Stimulated activated CD4-positive, alpha-beta T cell treated with anti-CD3 and anti-CD28 coated beads, Interleukin-4, amount 100 ng/mL, for 1 hour (primary cell): ENCODE data around the gene ZFAND2B.
"Not testable (repeated sequence)": the region's sequence is repeated elsewhere in the genome, so short reads cannot be mapped to it uniquely, and the experiment has no call there.

ENCODE experiments used
- DNase-seq: peaks from one replicate; pipeline ENCODE4 v3.0.0-alpha.2; 2020

ZFAND2B gene

DNA sequence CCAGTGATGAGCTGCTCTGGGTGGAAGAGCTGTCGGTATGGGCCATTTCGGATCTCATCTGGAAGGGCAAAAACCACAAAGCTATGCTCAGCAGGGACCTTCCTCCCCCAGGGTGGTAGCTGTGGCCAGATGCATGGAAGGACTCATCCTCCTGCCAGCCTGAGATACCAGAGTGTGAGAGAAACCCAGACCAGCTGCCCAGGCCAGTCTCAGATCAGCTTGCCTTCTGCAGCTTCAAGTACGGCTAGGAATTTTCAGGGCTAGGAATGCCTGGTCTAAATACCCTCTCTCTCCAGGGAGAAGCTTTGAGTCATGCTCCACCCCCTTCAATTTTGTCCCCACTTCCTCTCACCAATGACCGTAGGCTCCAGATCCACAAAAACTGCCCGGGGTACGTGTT, 45.1 kb downstream of the ZFAND2B start:
- DNase-seq = no peak

DNA sequence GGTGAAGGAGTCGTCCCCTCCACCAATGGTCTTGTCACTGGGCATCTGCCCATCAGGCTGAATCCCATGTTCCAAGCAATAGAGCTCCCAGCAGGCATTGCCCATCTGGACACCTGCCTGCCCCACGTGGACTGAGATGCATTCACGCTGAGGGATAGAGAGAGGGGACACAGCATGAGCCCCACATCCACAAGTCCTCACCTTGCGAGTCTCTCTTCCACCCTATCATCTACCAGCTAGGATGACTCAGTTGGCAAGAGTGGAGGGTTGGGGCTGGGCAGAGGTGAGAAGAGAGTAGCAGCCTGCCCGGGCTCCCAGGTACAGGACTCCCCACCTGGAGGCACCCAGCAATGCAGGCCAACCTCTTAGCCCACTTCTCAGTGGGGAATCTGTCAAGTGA, 45.5 kb downstream of the ZFAND2B start:
- peak; percentile 38 for DNase-seq

DNA sequence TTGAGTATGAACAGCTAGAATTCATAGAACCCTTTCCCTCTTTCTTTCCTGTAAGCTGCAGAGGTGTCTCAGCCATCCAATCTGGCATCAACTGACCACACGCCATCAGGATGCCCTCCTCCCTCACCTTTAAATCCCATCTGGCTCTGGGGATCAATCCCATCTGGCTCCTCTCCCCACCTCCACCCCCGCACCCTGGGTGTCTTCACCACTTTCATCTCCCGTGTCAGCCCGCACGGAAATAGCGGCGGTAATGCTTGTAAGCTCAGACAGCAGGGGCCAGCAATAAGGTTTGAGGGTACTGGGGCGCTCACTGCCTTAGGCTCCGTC, 46.0 kb downstream of the ZFAND2B start:
- peak; percentile 51 for DNase-seq

DNA sequence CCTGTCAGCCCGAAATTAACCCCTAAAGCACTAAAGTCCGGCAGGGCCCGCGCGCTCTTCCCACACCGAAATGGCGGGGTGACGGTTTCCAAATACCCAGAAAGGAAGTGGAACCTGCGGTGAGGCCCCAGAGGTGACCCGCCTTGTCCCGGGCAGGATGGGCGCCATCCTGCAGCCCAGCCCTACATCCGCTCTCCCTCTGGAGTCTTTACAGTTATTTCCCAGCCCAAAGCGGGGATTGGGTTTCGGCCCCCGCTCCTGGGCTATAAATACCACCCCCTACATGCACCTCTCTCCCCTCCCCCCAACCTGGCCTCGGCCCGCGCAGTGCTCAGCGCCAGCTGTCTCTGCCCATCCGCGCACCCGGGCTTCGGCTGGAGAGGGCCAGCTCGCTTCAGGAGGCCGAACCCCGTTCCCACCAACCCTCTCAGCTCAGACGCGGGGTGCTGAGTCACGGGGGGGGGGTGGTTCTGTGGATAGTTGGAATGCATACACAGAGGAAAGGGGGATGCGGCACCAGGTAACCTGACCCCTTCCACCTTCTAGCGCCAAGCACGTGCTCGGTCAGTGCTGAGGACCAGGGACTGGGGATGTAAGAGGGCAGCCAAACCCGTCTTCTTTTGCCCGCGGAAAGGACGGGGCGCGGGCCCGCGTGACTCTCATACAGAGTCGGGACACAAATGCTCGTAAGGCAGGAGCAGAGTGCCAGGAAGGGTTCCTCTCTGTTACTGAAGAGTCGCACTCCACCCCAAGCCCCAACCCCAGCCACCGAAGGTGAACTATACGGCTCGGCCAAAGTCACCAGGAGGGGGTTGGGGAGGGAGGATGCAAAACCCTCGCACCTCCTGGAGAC, 46.5 kb downstream of the ZFAND2B start, which contains the start of gene TUBA4B:
Gene TUBA4B (plus strand): TSS at position 344 of the 853 bp plus-strand sequence. CDS start 165 bp downstream, at position 509.
- peak; percentile 43 for DNase-seq

DNA sequence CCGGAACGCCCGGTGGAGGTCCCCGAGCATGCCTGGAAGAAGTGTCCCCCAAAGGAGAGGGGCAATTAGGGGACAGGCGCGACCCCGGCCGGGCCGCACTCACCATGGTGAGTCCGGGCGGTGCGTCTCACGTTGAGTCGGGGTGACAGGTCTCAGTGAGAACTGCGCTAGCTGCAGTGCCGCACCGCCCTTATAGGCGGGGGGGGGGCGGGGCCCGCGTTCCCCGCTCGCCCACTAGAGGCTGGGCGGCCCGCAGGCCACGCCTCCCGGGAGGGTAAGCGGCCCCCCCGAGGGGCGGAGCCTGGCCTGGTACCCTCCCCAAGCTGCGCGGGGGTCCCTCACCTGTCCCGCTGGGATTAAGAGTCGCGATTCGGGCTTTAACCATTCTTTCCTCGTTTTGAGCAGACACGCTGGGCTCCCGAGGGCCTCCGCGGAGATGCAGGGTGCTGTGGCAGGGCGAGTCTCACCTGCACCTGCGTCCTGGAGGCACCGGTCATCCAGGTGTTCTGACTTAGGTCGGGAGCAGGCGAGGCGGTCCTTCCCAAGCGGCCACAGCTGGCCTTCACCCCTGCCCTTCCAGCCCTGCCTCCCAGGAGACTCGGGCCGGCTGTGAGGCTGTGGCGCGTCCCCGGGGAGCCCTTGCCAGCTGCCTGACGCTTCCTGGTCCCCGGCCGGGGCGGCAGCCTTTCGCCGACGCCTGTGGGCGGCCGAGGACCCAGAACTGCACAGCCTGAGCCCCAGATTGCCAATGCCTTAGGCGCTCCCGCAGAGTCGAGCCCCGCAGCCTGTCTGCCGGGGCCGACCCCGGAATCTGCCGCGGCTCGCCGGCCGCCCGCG, 47.4 kb downstream of the ZFAND2B start, which contains the start of gene TUBA4A:
Gene TUBA4A (minus strand): TSS at position 166 of the 837 bp plus-strand sequence. CDS start 60 bp downstream, at position 106.
- peak; percentile 92 for DNase-seq

DNA sequence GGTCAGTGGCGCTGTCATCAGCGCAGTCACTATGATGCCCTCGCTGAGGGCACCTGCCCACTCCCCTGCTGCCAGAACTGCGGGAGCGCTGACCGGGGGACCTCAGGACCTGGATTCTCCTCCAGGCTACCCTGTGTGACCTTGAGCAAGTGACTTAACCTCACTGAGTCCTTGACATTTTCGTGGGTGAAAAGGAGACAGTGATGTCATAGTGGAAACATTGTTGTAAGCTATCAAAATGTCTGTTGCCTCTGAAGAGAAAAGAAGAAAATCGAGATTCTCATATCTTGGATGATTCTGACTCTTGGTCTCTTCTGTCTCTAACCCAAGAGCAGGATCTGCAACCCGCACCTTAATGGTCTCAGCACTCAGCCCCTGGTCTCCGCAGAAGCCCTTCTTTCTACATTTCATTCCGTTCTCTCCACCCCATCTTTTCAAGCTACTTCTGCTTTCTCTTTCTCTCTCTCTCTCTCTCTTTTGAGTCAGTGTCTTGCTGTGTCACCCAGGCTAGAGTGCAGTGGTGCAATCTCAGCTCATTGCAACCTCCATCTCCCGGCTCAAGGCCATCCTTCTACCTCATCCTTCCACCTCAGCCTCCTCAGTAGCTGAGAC, 48.1 kb downstream of the ZFAND2B start:
- DNase-seq = no peak

DNA sequence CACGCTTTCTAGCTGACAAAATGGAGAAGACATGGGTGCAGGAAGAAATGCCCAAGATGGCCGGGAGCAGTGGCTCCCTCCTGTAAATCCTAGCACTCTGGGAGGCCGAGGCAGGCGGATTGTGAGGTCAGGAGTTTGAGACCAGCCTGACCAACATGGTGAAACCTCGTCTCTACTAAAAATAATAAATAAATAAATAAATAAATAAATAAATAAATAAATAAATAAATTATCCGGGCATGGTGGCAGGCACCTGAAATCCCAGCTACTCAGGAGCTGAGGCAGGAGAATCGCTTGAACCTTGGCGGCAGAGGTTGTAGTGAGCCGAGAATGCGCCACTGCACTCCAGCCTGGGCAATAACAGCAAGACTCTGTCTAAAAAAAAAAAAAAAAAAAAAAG, 52.4 kb downstream of the ZFAND2B start:
- DNase-seq = not testable (repeated sequence)
